ENCODE measurements around the gene C7orf25. TPM values are rescaled to one million over a fixed set of nuclear protein-coding genes. Genes with fewer than 3 reads are reported as not detected.

Gene C7orf25
- total RNA-seq, 3 donors from 2014 or later (not counting 1 experiment from before 2014, with no cell fraction given), result 3.9 to 5.2 (median 5.1) TPM

GRCh38 chr7:42926204-42926603 is 14.3 kb upstream of the C7orf25 start:
- H3K4me1 Mint-ChIP-seq, result peaks cover 25 to 41% of the 10 kb centered on the region in 2 donors

GRCh38 chr7:42925630-42926029 is 13.8 kb upstream of the C7orf25 start:
- H3K4me3 ChIP-seq (ENCODE audit: low read length), result no peak overlapping the region
- Mint-ChIP-seq H3K4me3 (no peak overlapping the region), H3K36me3 (peaks cover 33% of the 10 kb centered on the region), H3K9me3 (no peaks in the 10 kb centered on the region), H3K27me3 (ENCODE audit: low read depth in 2 of 2) (no peaks in the 10 kb centered on the region), H3K4me1 (peaks cover 25 to 35% of the 10 kb centered on the region in 2 donors), H3K27ac (no peak overlapping the region)
- DNase-seq (no peak), ATAC-seq (no peak)
- H3K27ac ChIP-seq (ENCODE audit: low read length), result no peak overlapping the region
- peaks cover 6% of the 10 kb centered on the region for H3K4me1 ChIP-seq (ENCODE audit: control insufficient read depth, insufficient read depth, low read length)
- no peak for TF ChIP-seq CTCF (IDR thresholded peaks at IDR 0.05)
- H3K9me3 ChIP-seq (ENCODE audit: control insufficient read depth, insufficient read depth, low read length), result no peaks in the 10 kb centered on the region
- 92% methylated on average over 1 of the region's 1 CpG for WGBS (ENCODE audit: insufficient coverage)
- H3K27me3 ChIP-seq (ENCODE audit: control insufficient read depth, insufficient read depth, low read length), result no peaks in the 10 kb centered on the region
- peaks cover 67% of the 10 kb centered on the region for H3K36me3 ChIP-seq (ENCODE audit: control insufficient read depth, insufficient read depth, low read length)
- intact Hi-C loops (cut with micrococcal nuclease), result no loop called here

More at GRCh38 chr7:42926204-42926603, 14.3 kb upstream of the C7orf25 start:
- ATAC-seq (no peak), DNase-seq (no peak)
- peaks cover 7% of the 10 kb centered on the region for H3K4me1 ChIP-seq (ENCODE audit: control insufficient read depth, insufficient read depth, low read length)
- H3K36me3 ChIP-seq (ENCODE audit: control insufficient read depth, insufficient read depth, low read length), result peaks cover 61% of the 10 kb centered on the region
- no peaks in the 10 kb centered on the region for H3K27me3 ChIP-seq (ENCODE audit: control insufficient read depth, insufficient read depth, low read length)
- WGBS (ENCODE audit: insufficient coverage), result no CpG with 5 or more reads among the region's 5 CpGs
- Mint-ChIP-seq H3K9me3 (no peaks in the 10 kb centered on the region), H3K27me3 (ENCODE audit: low read depth in 2 of 2) (no peaks in the 10 kb centered on the region), H3K27ac (no peak overlapping the region), H3K4me3 (no peak overlapping the region), H3K36me3 (peaks cover 28% of the 10 kb centered on the region)
- H3K9me3 ChIP-seq (ENCODE audit: control insufficient read depth, insufficient read depth, low read length), result no peaks in the 10 kb centered on the region
- H3K27ac ChIP-seq (ENCODE audit: low read length), result no peak overlapping the region
- TF ChIP-seq CTCF (IDR thresholded peaks at IDR 0.05), result no peak
- no peak overlapping the region for H3K4me3 ChIP-seq (ENCODE audit: low read length)
- intact Hi-C loops (cut with micrococcal nuclease), result no loop called here

- no peaks in the 10 kb centered on the region for H3K4me1 ChIP-seq (ENCODE audit: control insufficient read depth, insufficient read depth, low read length)
- Mint-ChIP-seq H3K36me3 (peaks cover 46% of the 10 kb centered on the region), H3K4me3 (no peak overlapping the region), H3K9me3 (no peaks in the 10 kb centered on the region), H3K4me1 (peaks cover 17 to 26% of the 10 kb centered on the region in 2 donors), H3K27ac (no peak overlapping the region), H3K27me3 (ENCODE audit: low read depth in 2 of 2) (no peaks in the 10 kb centered on the region)
- no peaks in the 10 kb centered on the region for H3K9me3 ChIP-seq (ENCODE audit: control insufficient read depth, insufficient read depth, low read length)
- H3K27ac ChIP-seq (ENCODE audit: low read length), result no peak overlapping the region
- no peaks in the 10 kb centered on the region for H3K27me3 ChIP-seq (ENCODE audit: control insufficient read depth, insufficient read depth, low read length)
- WGBS (ENCODE audit: insufficient coverage), result 90% methylated on average over 4 of the region's 5 CpGs
- no peak for ATAC-seq
- no peak for DNase-seq
- intact Hi-C loops (cut with micrococcal nuclease), result no loop called here
- H3K36me3 ChIP-seq (ENCODE audit: control insufficient read depth, insufficient read depth, low read length), result peaks cover 80% of the 10 kb centered on the region
- no peak for TF ChIP-seq CTCF (IDR thresholded peaks at IDR 0.05)
- H3K4me3 ChIP-seq (ENCODE audit: low read length), result no peak overlapping the region
These were observed 12.5 kb upstream of the C7orf25 start for GRCh38 chr7:42924223-42924838.

Data from natural killer cell (primary cell).